ENCODE data around the gene PLEKHH1.

DNA sequence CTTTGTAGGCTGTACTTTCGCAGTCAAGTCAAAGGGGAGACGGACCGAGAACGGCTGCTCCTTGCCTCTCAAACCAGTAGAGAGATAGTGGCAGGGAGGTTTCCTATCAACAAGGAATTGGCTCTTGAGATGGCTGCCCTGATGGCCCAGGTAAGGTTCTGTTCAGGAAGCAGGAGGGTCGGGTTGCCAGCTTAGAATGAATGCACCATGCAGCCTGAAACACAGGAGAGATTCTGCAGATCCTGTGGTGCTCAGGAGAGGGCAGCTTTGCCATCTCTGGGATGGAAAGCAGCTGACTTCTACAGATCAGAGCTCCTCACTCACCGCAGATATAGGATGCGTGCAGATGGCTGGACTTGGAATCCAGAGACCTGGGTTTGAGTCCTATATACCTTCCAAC, 49.0 kb downstream of the PLEKHH1 start:
- TF ChIP-seq, protein P1, sequence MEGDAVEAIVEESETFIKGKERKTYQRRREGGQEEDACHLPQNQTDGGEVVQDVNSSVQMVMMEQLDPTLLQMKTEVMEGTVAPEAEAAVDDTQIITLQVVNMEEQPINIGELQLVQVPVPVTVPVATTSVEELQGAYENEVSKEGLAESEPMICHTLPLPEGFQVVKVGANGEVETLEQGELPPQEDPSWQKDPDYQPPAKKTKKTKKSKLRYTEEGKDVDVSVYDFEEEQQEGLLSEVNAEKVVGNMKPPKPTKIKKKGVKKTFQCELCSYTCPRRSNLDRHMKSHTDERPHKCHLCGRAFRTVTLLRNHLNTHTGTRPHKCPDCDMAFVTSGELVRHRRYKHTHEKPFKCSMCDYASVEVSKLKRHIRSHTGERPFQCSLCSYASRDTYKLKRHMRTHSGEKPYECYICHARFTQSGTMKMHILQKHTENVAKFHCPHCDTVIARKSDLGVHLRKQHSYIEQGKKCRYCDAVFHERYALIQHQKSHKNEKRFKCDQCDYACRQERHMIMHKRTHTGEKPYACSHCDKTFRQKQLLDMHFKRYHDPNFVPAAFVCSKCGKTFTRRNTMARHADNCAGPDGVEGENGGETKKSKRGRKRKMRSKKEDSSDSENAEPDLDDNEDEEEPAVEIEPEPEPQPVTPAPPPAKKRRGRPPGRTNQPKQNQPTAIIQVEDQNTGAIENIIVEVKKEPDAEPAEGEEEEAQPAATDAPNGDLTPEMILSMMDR (IDR thresholded peaks at IDR 0.05) = no peak
- TF ChIP-seq POLR2AphosphoS5 (IDR thresholded peaks at IDR 0.05) (no peak), EP300 (IDR thresholded peaks at IDR 0.05) (no peak)
